HepG2 (cell line): ENCODE data around the gene MAN1C1. TPM values are rescaled to one million over a fixed set of nuclear protein-coding genes. Genes with fewer than 3 reads are reported as not detected.

Experiments used
- ATAC-seq: fragments of 200-7000 bp; cut with Tn5 transposase; 3 replicates; pipeline ENCODE4 v1.9.1; 2020; ENCODE audit warnings: mild to moderate bottlenecking, moderate library complexity
- BruUV-seq: library from RNA; stranded (reverse); fragments of 400-500 nt; replicated peaks from 2 replicates; lab custom pipeline; 2021; lab: Mats Ljungman, UMichigan
- CTCF ChIA-PET: fragments of 300-600 bp; formaldehyde crosslinking; extraction: SDS; loops from one replicate; lab custom pipeline; 2021; ENCODE audit warnings: low total read pairs, inconsistent platforms, low intra/inter-chr PET ratio; lab: Yijun Ruan, JAX
- POLR2A ChIA-PET: fragments of 350-600 bp; sonication (Branson Sonifier 250); formaldehyde crosslinking; loops from one replicate; lab custom pipeline; 2020; ENCODE audit warnings: antibody characterized with exemption, inconsistent platforms; lab: Yijun Ruan, JAX
- DNase-seq: peaks from one replicate; pipeline ENCODE4 v3.0.0-alpha.2; 2015; ENCODE audit warnings: low spot score
- FAIRE-seq: peaks from 3 replicates; lab custom pipeline; 2011; peaks lifted over from hg19 to GRCh38; lab: Jason Lieb, UNC
- H2AFZ ChIP-seq: one replicate; pipeline ENCODE4 v1.6.1; 2011; ENCODE audit warnings: low read length, inconsistent platforms
- H3K27ac ChIP-seq: fragments of 300-600 bp; 3 replicates; pipeline ENCODE4 v1.8.0; 2011; ENCODE audit warnings: mixed run types, mild to moderate bottlenecking, mixed read lengths, low read length, inconsistent platforms; ENCODE audit not compliant: insufficient read depth; ENCODE audit errors: extremely low read length
- H3K27me3 ChIP-seq, 2 experiments: fragments of 200-600 bp in 1 of 2; 2 replicates in 1 of 2; 3 replicates in 1 of 2; pipeline versions ENCODE4 v1.6.0 to v1.8.0; 2011; ENCODE audit warnings: low read length in 2 of 2, mild to moderate bottlenecking in 2 of 2, moderate library complexity in 2 of 2, inconsistent platforms in 1 of 2; ENCODE audit not compliant: insufficient read depth in 2 of 2, control insufficient read depth in 1 of 2
- H3K36me3 ChIP-seq, 2 experiments: fragments of 200-600 bp in 1 of 2; replicated peaks in 1 of 2; 2 replicates in 1 of 2; 3 replicates in 1 of 2; pipeline versions ENCODE4 v1.5.1 to v1.8.0; 2011; ENCODE audit warnings: low read length in 2 of 2, inconsistent platforms in 1 of 2; ENCODE audit not compliant: insufficient read depth in 2 of 2, control insufficient read depth in 1 of 2
- H3K4me1 ChIP-seq: 2 replicates; pipeline ENCODE4 v1.5.1; 2012; ENCODE audit warnings: low read length, inconsistent platforms; ENCODE audit not compliant: insufficient read depth
- H3K4me2 ChIP-seq: 2 replicates; pipeline ENCODE4 v1.6.0; 2011; ENCODE audit warnings: low read depth, low read length, inconsistent platforms
- H3K4me3 ChIP-seq, 3 experiments: fragments of 200-600 bp in 1 of 3; sonication (generic), shearing (Covaris generic) in 1 of 3; replicated peaks in 1 of 3; 2 replicates each; pipeline ENCODE4 v1.5.1; 2011 to 2016; ENCODE audit warnings: low read length in 3 of 3, inconsistent platforms in 2 of 3, low read depth in 2 of 3, mild to moderate bottlenecking in 2 of 3, control low read depth in 1 of 3, mixed read lengths in 1 of 3; ENCODE audit not compliant: insufficient read depth in 1 of 3
- H3K79me2 ChIP-seq: one replicate; pipeline ENCODE4 v1.6.1; 2011; ENCODE audit warnings: low read length, inconsistent platforms; ENCODE audit not compliant: insufficient read depth
- H3K9ac ChIP-seq: 2 replicates; pipeline ENCODE4 v1.6.0; 2011; ENCODE audit warnings: mild to moderate bottlenecking, low read depth, low read length, inconsistent platforms; ENCODE audit not compliant: insufficient read depth
- H3K9me3 ChIP-seq: 2 replicates; pipeline ENCODE4 v1.5.1; 2012; ENCODE audit warnings: mild to moderate bottlenecking, low read length
- H4K20me1 ChIP-seq: 2 replicates; pipeline ENCODE4 v1.6.0; 2011; ENCODE audit warnings: inconsistent platforms, mild to moderate bottlenecking, low read length, moderate library complexity; ENCODE audit not compliant: insufficient read depth
- CC2D1A ChIP-seq: sonication (generic); formaldehyde crosslinking; IDR thresholded peaks from 2 replicates; pipeline ENCODE4 v1.8.1; 2023; ENCODE audit warnings: mild to moderate bottlenecking, missing genetic modification reagents
- CEBPG ChIP-seq: IDR thresholded peaks from 2 replicates; pipeline ENCODE4 v1.6.1; 2016
- ELF3 ChIP-seq: IDR thresholded peaks from 2 replicates; pipeline ENCODE4 v1.6.1; 2016; ENCODE audit warnings: missing genetic modification reagents, missing compliant biosample characterization
- FLYWCH1 ChIP-seq: sonication (generic); formaldehyde crosslinking; IDR thresholded peaks from 2 replicates; pipeline ENCODE4 v1.8.1; 2023; ENCODE audit warnings: mild to moderate bottlenecking, missing genetic modification reagents
- HNRNPK ChIP-seq: fragments of 200-400 bp; formaldehyde crosslinking; IDR thresholded peaks from 2 replicates; pipeline ENCODE4 v1.6.1; 2018; ENCODE audit warnings: low read length, low read depth, moderate library complexity, mild to moderate bottlenecking; ENCODE audit not compliant: poor library complexity, severe bottlenecking
- LBX2 ChIP-seq: sonication (generic); formaldehyde crosslinking; IDR thresholded peaks from 2 replicates; pipeline ENCODE4 v1.5.0; 2020; ENCODE audit warnings: missing genetic modification reagents, mild to moderate bottlenecking, borderline replicate concordance
- MEF2D ChIP-seq: sonication (generic); formaldehyde crosslinking; IDR thresholded peaks from 2 replicates; pipeline ENCODE4 v1.5.1; 2020; ENCODE audit warnings: mild to moderate bottlenecking, missing genetic modification reagents
- MTF2 ChIP-seq: sonication (generic); formaldehyde crosslinking; IDR thresholded peaks from 2 replicates; pipeline ENCODE4 v1.5.0; 2020; ENCODE audit warnings: missing genetic modification reagents, borderline replicate concordance
- PAX8 ChIP-seq: sonication (generic); formaldehyde crosslinking; IDR thresholded peaks from 2 replicates; pipeline ENCODE4 v1.8.0; 2022; ENCODE audit warnings: mild to moderate bottlenecking, missing genetic modification reagents, borderline replicate concordance
- STAG1 ChIP-seq: sonication (generic); formaldehyde crosslinking; IDR thresholded peaks from 2 replicates; pipeline ENCODE4 v1.4.0; 2020; ENCODE audit warnings: missing genetic modification reagents
- ZNF124 ChIP-seq: sonication (generic); formaldehyde crosslinking; IDR thresholded peaks from 2 replicates; pipeline ENCODE4 v1.4.0; 2020; ENCODE audit warnings: missing genetic modification reagents
- ZNF30 ChIP-seq: sonication (generic); formaldehyde crosslinking; IDR thresholded peaks from 2 replicates; pipeline ENCODE4 v1.5.0; 2020; ENCODE audit warnings: mild to moderate bottlenecking, missing genetic modification reagents
- ZNF501 ChIP-seq: sonication (generic); formaldehyde crosslinking; IDR thresholded peaks from 2 replicates; pipeline ENCODE4 v1.5.1; 2020; ENCODE audit warnings: mild to moderate bottlenecking, moderate library complexity, missing genetic modification reagents
- ZNF552 ChIP-seq: sonication (generic); formaldehyde crosslinking; IDR thresholded peaks from 2 replicates; pipeline ENCODE4 v1.9.0; 2022; ENCODE audit warnings: missing genetic modification reagents, mild to moderate bottlenecking, borderline replicate concordance
- ZNF713 ChIP-seq: sonication (generic); formaldehyde crosslinking; IDR thresholded peaks from 2 replicates; pipeline ENCODE4 v1.4.0; 2020; ENCODE audit warnings: mild to moderate bottlenecking, missing genetic modification reagents
- ZNF746 ChIP-seq: sonication (generic); formaldehyde crosslinking; IDR thresholded peaks from 2 replicates; pipeline ENCODE4 v1.8.0; 2022; ENCODE audit warnings: mild to moderate bottlenecking, missing genetic modification reagents
- ZNF781 ChIP-seq: sonication (generic); formaldehyde crosslinking; IDR thresholded peaks from 2 replicates; pipeline ENCODE4 v1.5.1; 2020; ENCODE audit warnings: borderline replicate concordance, mild to moderate bottlenecking, missing genetic modification reagents; ENCODE audit errors: not compliant biosample characterization
- WGBS: methylation state at CpG from one replicate; pipeline ENCODE4 v1.1.6; 2017; ENCODE audit warnings: low lambda C conversion rate; 5-methylcytosine and 5-hydroxymethylcytosine counted together
- in situ Hi-C: cut with HindIII; loops from 2 replicates; pipeline ENCODE4 v1.10.0; 2017; ENCODE audit warnings: low pct_unique_long_range_greater_than_20kb; ENCODE audit not compliant: extremely low pct_ligation_motif_present
- intact Hi-C: fragments of 100-400 bp; cut with micrococcal nuclease; formaldehyde crosslinking; loops from one replicate; pipeline ENCODE4 v1.10.0; 2022; ENCODE audit not compliant: unreplicated experiment
- polyA plus RNA-seq, 8 experiments: library from polyadenylated mRNA; depleted of rRNA in 3 of 8; stranded (reverse) in 7 of 8; unstranded in 1 of 8; fragments of >200 nt; fragmentation: Illumina TruSeq in 4 of 8; extraction: Trizol in 4 of 8; gene quantifications; 2 replicates each; pipeline versions ENCODE4 v1.2.1 to v1.2.3, GENCODE V29; 2011 to 2016; ENCODE audit warnings: low read depth in 4 of 8, missing spikeins in 1 of 8, mixed read lengths in 1 of 8; ENCODE audit not compliant: insufficient read depth in 1 of 8
- total RNA-seq, 5 experiments: library from RNA; depleted of rRNA; stranded (reverse); fragments of >200 nt; fragmentation: Illumina TruSeq; extraction: Trizol; gene quantifications; 2 replicates each; pipeline ENCODE4 v1.2.3, GENCODE V29; 2016; ENCODE audit warnings: low read depth in 1 of 5

The MAN1C1 gene
- total and polyA plus RNA-seq, 2 of the 13 experiments (the other 11 are each of a cell fraction or from before 2014, with no cell fraction given), result 0.18 to 0.49 TPM

DNA sequence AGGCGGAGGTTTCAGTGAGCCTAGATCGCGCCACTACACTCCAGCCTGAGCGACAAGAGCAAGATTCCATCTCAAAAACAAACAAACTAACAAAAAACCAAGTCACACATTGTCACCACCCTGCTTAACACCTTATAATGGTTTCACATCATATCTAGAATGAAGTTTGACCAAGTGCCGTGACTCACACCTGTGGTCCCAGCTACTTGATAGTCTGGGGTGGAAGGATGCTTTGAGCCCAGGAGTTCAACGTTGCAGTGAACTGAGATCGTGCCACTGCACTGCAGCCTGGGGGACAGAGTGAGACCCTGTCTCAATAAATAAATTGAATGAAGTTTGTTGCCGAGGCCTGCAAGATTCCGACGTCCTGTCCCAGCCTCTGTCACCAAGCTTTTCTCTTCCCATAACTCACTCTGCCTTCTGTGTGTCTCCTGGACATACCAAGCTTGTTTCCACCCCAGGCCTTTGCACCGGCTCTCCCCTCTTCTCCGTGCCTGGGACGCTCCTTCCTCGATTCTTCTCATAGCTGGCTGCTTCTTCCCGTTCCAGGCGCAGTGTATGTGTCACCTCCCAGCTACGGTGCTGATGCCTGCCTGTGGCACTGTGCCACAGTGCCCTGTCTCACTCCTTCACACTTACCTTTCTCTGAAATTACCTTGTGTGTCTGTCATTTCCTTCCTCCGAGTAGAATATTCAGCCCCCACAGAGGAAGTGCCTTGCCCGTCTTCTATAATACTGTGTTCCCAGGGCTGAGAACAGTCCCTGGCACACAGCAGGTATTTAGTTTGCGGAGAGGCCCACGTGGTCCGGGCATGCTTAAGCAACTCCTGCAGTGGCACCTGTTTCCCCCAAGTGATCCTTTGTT, 179.6 kb downstream of the MAN1C1 start:
- no peak overlapping the region for H2AFZ ChIP-seq
- WGBS, result 49% methylated on average over 22 of the region's 22 CpGs
- H4K20me1 ChIP-seq, result no peaks in the 10 kb centered on the region
- peaks cover 0 to 17% of the 10 kb centered on the region in 2 experiments; a peak in 2 of 5 replicates for H3K27me3 ChIP-seq
- H3K4me2 ChIP-seq, result peak overlapping the region; percentile 59
- DNase-seq (no peak), ATAC-seq (no peak), FAIRE-seq (no peak)
- no peak overlapping the region for H3K4me3 ChIP-seq
- TF ChIP-seq HNRNPK (no peak), ZNF501 (CRISPR knock-in tag) (0 out of 2 replicates have a peak, but pooled peaks have one; percentile 39)
- H3K79me2 ChIP-seq, result no peaks in the 10 kb centered on the region
- intact Hi-C loops (loop anchor here (5.0 kb wide), 2 partner anchors 39 to 179 kb away; partner anchors contain the start of gene MAN1C1), in situ Hi-C loops (loop anchor here (5.0 kb wide), 1 partner anchor 39 kb away; no protein-coding TSS in a partner anchor)
- POLR2A ChIA-PET, result no interaction called here
- no peak overlapping the region for H3K27ac ChIP-seq
- BruUV-seq, result no TSS peak
- no peaks in the 10 kb centered on the region for H3K36me3 ChIP-seq
- CTCF ChIA-PET, result interaction anchor here (0.7 to 2.4 kb wide), 6 partner anchors 15 to 188 kb away, joined by 3 to 13 read pairs (median 4); no protein-coding TSS in a partner anchor
- H3K9me3 ChIP-seq, result no peaks in the 10 kb centered on the region
- H3K4me1 ChIP-seq, result peaks cover 34% of the 10 kb centered on the region
- H3K9ac ChIP-seq, result no peak overlapping the region

- WGBS, result under 1% methylated on average over 17 of the region's 19 CpGs
- ATAC-seq, result peak; percentile 53
- in situ Hi-C loops, result loop anchor here (5.0 kb wide), 1 partner anchor 40 kb away; no protein-coding TSS in a partner anchor
- no peaks in the 10 kb centered on the region for H3K79me2 ChIP-seq
- intact Hi-C loops, result loop anchor here (5.0 kb wide), 2 partner anchors 40 to 180 kb away; partner anchors contain the start of gene MAN1C1
- POLR2A ChIA-PET, result no interaction called here
- peak; percentile 53 for FAIRE-seq
- peaks cover 0 to 17% of the 10 kb centered on the region in 2 experiments; a peak in 2 of 5 replicates for H3K27me3 ChIP-seq
- CTCF ChIA-PET, result interaction anchor here (0.7 to 2.4 kb wide), 6 partner anchors 14 to 188 kb away, joined by 3 to 13 read pairs (median 4); no protein-coding TSS in a partner anchor
- H3K4me2 ChIP-seq, result peak overlapping the region; percentile 59
- no peak overlapping the region for H3K4me3 ChIP-seq
- no peaks in the 10 kb centered on the region for H3K9me3 ChIP-seq
- no TSS peak for BruUV-seq
- no peak overlapping the region for H3K9ac ChIP-seq
- H3K4me1 ChIP-seq, result peaks cover 28% of the 10 kb centered on the region
- H2AFZ ChIP-seq, result no peak overlapping the region
- no peaks in the 10 kb centered on the region for H3K36me3 ChIP-seq
- H4K20me1 ChIP-seq, result no peaks in the 10 kb centered on the region
- DNase-seq, result peak; percentile 59
- no peak overlapping the region for H3K27ac ChIP-seq
- TF ChIP-seq FLYWCH1 (no peak), PAX8 (no peak), LBX2 (no peak), CC2D1A (CRISPR knock-in tag) (no peak), ZNF746 (CRISPR knock-in tag) (no peak), ZNF30 (CRISPR knock-in tag) (no peak), ZNF552 (CRISPR knock-in tag) (no peak), STAG1 (CRISPR knock-in tag) (peak; percentile 86), ZNF781 (peak; percentile 28), ZNF124 (no peak), CEBPG (peak; percentile 7; the same call in 1 of the 2 replicates), ELF3 (CRISPR knock-in tag) (peak; percentile 27; the same call in 1 of the 2 replicates), MTF2 (CRISPR knock-in tag) (no peak), MEF2D (no peak), ZNF713 (CRISPR knock-in tag) (no peak)
Observed at GRCh38 chr1:25796811-25797458, 180.3 kb downstream of the MAN1C1 start.
